Suprapubic skin (tissue), 4 donors: Measurements from ENCODE around the gene PIN1. TPM values are rescaled to one million over a fixed set of nuclear protein-coding genes. Genes with fewer than 3 reads are reported as not detected.

Experiments used
- total RNA-seq, 4 donors: library from RNA; depleted of rRNA; stranded (reverse); fragments of >200 nt; gene quantifications; one replicate each; pipeline ENCODE4 v1.1.0, GENCODE V29; 2016

PIN1 gene
- total RNA-seq, 4 donors from 2014 or later, result 60.5 to 75.9 (median 65.8) TPM

Other genes with a start within 250 kb of the PIN1 start
- gene ZNF561, start 214.1 kb upstream of the PIN1 start, total RNA-seq, result 10 to 100 TPM; 33.1 to 49.4 (median 42.5) TPM
- gene ZNF562, start 160.2 kb upstream of the PIN1 start, total RNA-seq, result 10 to 100 TPM; 13.2 to 23.8 (median 18.4) TPM
- gene ZNF846, start 66.6 kb upstream of the PIN1 start, total RNA-seq, result 10 to 100 TPM in 2 of 4 donors, 1 to 10 TPM in 2; 6.8 to 13.5 (median 11.2) TPM
- gene FBXL12, start 16.2 kb upstream of the PIN1 start, total RNA-seq, result 10 to 100 TPM; 22.2 to 39.9 (median 29.8) TPM
- gene UBL5, start 7.4 kb upstream of the PIN1 start, total RNA-seq, result 100 to 1,000 TPM; 170 to 337 (median 261) TPM
- 100 to 1,000 TPM in 2 of 4 donors, 10 to 100 TPM in 2; 51.5 to 114 (median 101) TPM for gene OLFM2, start 101.2 kb downstream of the PIN1 start, total RNA-seq
- gene COL5A3, start 175.2 kb downstream of the PIN1 start, total RNA-seq, result 10 to 100 TPM; 13.4 to 30.6 (median 18.8) TPM
- gene RDH8, start 178.2 kb downstream of the PIN1 start, total RNA-seq, result not detected